Cardiac fibroblast (primary cell): ENCODE data around the gene AKAP6.

Experiments used
- DNase-seq, 2 donors: peaks; one replicate each; pipeline versions ENCODE4 v3.0.0 to v3.0.0-alpha.2; 2010; ENCODE audit warnings: low read depth in 2 of 2
- H3K4me3 ChIP-seq, 2 donors: replicated peaks in 1 of 2; 1 replicate in 1 of 2; 2 replicates in 1 of 2; pipeline ENCODE4 v1.5.1; 2011; ENCODE audit warnings: low read depth in 2 of 2, low read length in 2 of 2, mild to moderate bottlenecking in 2 of 2, moderate library complexity in 1 of 2
- TF ChIP-seq, protein P1 (sequence below): IDR thresholded peaks from one replicate; pipeline ENCODE4 v1.5.1; 2011; ENCODE audit warnings: low read depth, mild to moderate bottlenecking, low read length, inconsistent platforms

Gene AKAP6

GRCh38 chr14:32706721-32707519 is 377.8 kb downstream of the AKAP6 start:
- no peak overlapping the region for H3K4me3 ChIP-seq
- DNase-seq, result no peak
- TF ChIP-seq, protein P1, sequence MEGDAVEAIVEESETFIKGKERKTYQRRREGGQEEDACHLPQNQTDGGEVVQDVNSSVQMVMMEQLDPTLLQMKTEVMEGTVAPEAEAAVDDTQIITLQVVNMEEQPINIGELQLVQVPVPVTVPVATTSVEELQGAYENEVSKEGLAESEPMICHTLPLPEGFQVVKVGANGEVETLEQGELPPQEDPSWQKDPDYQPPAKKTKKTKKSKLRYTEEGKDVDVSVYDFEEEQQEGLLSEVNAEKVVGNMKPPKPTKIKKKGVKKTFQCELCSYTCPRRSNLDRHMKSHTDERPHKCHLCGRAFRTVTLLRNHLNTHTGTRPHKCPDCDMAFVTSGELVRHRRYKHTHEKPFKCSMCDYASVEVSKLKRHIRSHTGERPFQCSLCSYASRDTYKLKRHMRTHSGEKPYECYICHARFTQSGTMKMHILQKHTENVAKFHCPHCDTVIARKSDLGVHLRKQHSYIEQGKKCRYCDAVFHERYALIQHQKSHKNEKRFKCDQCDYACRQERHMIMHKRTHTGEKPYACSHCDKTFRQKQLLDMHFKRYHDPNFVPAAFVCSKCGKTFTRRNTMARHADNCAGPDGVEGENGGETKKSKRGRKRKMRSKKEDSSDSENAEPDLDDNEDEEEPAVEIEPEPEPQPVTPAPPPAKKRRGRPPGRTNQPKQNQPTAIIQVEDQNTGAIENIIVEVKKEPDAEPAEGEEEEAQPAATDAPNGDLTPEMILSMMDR, result no peak

DNA sequence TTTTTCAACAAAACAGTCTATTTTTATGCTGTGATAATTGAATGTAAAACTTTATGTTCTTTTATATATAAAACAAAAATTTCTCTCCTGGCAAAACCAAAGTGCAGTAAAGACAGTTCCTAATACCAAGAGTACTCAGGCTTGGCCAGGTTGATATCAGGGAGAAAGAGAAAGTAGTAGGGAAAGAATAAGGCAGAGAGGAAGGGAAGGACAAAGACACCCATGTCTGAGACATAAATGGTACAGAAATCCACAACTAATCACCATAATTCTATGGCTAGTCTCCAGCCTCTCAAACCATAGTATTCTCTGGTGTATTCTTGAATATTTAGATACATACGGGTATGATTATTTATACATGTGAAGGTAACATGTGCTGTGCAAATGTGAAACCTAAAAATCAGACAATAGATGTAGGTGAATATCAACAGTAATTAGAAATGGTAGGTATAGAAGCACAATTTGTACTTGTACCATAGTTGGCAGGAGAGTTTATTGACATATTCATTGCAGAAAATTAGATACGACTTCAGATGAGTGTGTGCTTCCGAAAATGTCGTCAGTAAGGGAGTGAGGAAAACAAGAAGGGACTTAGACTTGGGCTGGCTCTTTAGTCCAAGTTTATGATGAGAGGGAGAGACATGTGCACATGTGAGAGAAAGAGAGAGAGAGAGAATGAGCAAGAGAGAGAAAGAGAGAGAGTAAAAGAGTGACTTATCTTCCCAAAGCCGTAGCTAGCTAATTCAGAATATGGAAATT is 378.8 kb downstream of the AKAP6 start:
- no peak for DNase-seq
- no peak overlapping the region for H3K4me3 ChIP-seq
- TF ChIP-seq, protein P1, result no peak

DNA sequence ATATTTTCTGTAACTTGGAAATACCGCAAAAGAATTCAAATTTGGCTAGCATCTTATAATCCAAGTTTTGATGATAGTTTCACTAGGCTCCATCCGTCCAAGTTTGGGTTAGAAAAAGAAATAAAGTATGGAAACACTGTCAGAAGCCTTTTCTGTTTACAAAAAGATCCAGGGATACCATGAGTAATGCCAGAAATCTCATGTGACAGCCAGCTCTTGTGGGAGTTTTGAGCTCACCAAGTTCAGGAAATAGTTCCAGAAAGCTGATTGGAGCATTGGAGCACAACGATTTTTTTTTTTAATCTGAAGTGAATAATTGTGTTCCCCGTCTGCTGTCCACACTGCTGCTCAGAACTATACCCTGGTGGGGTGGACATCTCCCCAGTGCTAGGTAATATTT is 379.9 kb downstream of the AKAP6 start:
- DNase-seq, result peak; percentile 90 to 93
- no peak overlapping the region for H3K4me3 ChIP-seq
- TF ChIP-seq, protein P1, result no peak

DNA sequence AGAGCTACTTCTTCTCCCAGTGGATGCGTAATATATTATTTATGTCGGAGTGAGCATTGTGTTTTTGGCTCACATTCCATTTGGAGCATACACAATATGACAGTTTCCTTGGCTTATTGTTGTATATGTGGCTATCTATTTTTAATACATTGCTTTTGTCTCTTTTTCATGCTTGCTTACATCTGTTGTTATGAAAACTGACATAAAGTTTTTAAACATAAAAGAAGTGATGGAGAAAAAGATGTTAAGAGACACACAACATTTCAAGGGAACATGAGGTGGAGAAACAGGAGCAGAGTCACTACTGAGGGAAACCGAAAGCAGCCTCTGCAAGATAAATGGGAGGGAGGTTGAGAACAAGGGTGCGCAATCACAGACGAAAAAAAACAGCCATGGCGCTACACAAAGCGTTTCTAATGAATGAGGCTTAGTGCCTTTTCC is 381.2 kb downstream of the AKAP6 start:
- TF ChIP-seq, protein P1, result no peak
- DNase-seq, result peak; percentile 49 to 60
- peak overlapping the region in 1 of 2 donors; percentile 4 for H3K4me3 ChIP-seq

GRCh38 chr14:32710731-32711680 is 381.9 kb downstream of the AKAP6 start:
- TF ChIP-seq, protein P1, result peak; percentile 44
- peak overlapping the region in 1 of 2 donors; percentile 4 for H3K4me3 ChIP-seq
- peak; percentile 66 to 76 for DNase-seq

DNA sequence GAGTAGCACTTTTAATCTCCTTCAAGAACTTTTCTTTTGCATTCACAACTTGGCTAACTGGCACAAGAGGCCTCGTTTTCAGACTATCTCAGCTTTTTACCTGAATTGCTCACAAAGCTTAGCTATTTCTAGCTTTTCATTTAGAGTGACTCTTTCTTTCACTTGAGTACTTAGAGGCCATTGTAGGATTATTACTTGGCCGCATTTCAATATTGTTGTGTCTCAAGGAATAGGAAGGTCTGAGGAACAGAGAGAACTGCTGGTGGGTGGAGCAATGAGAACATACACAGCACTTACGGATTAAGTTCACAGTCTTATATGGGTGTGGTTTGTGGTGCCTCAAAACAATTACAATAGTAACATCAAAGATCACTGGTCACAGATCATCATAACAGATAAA is 384.8 kb downstream of the AKAP6 start:
- TF ChIP-seq, protein P1, result no peak
- no peak overlapping the region for H3K4me3 ChIP-seq
- DNase-seq, result no peak
